SK-N-MC (cell line): ENCODE measurements around the gene GPATCH2.
"Not testable (repeated sequence)": the region's sequence is repeated elsewhere in the genome, so short reads cannot be mapped to it uniquely, and the experiment has no call there.

Experiments
- DNase-seq: peaks from one replicate; pipeline ENCODE4 v3.0.0-alpha.2; 2011; ENCODE audit warnings: low read depth, low spot score
- H3K27ac ChIP-seq: fragments of 200-600 bp; sonication (generic); 2 replicates; pipeline ENCODE4 v1.5.1; 2016; ENCODE audit warnings: mixed run types
- H3K36me3 ChIP-seq: fragments of 200-600 bp; sonication (generic); 2 replicates; pipeline ENCODE4 v1.6.1; 2017; ENCODE audit warnings: antibody characterized with exemption, low read length, mixed read lengths; ENCODE audit not compliant: insufficient read depth
- H3K4me3 ChIP-seq: fragments of 200-600 bp; sonication (generic); 2 replicates; pipeline ENCODE4 v1.5.1; 2016
- H3K9ac ChIP-seq: fragments of 200-600 bp; sonication (generic); 2 replicates; pipeline ENCODE4 v1.8.0; 2017; ENCODE audit warnings: mixed run types, mixed read lengths; ENCODE audit not compliant: insufficient read length
- H3K9me3 ChIP-seq: fragments of 200-600 bp; sonication (generic); 2 replicates; pipeline ENCODE4 v1.6.1; 2017; ENCODE audit warnings: low read depth, mild to moderate bottlenecking, antibody characterized with exemption, low read length, moderate library complexity, mixed read lengths
- EZH2 ChIP-seq: fragments of 200-600 bp; sonication (generic); IDR thresholded peaks from one replicate; pipeline ENCODE4 v1.6.1; 2017; ENCODE audit warnings: antibody characterized with exemption
- FOXP2 ChIP-seq: optimal IDR thresholded peaks from 2 replicates; pipeline ENCODE3; 2011; ENCODE audit warnings: mild to moderate bottlenecking, moderate library complexity; ENCODE audit not compliant: insufficient read depth; ENCODE audit errors: extremely low read length, control extremely low read depth
- POLR2AphosphoS5 ChIP-seq: IDR thresholded peaks from 2 replicates; pipeline ENCODE4 v1.6.1; 2012; ENCODE audit warnings: mild to moderate bottlenecking, low read depth, low read length, borderline replicate concordance

The GPATCH2 gene

GRCh38 chr1:217599154-217599553 is 31.7 kb downstream of the GPATCH2 start:
- no peaks in the 10 kb centered on the region for H3K36me3 ChIP-seq
- H3K9ac ChIP-seq, result no peak overlapping the region
- no peak overlapping the region for H3K27ac ChIP-seq
- DNase-seq, result no peak
- TF ChIP-seq FOXP2, result no peak
- TF ChIP-seq POLR2AphosphoS5, result no peak
- TF ChIP-seq EZH2, result no peak
- no peak overlapping the region for H3K4me3 ChIP-seq
- H3K9me3 ChIP-seq, result no peaks in the 10 kb centered on the region

DNA sequence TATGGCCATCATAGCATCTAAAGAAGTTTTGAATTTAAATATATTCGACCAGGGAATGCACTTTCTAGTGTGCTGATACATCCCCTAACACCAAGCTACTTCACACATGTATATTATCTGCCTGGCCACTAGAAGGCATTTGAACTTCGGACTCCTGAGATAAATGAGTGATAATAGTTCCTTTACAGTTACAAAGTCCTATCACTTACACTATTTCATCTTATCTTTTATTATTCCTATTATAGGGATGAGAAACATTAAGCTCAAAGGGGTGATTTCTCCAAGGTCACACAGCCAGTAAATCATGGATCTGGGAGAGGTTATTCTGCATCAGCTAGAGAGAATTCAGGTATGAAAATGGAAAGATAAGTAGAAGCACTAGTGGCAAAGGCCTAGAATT is 40.3 kb downstream of the GPATCH2 start:
- Histone ChIP-seq H3K4me3 (no peak overlapping the region), H3K9me3 (no peaks in the 10 kb centered on the region), H3K27ac (no peak overlapping the region), H3K36me3 (no peaks in the 10 kb centered on the region), H3K9ac (no peak overlapping the region)
- TF ChIP-seq POLR2AphosphoS5, result no peak
- no peak for TF ChIP-seq EZH2
- TF ChIP-seq FOXP2, result no peak
- DNase-seq, result no peak

- Histone ChIP-seq H3K9me3 (no peaks in the 10 kb centered on the region), H3K27ac (no peak overlapping the region), H3K36me3 (no peaks in the 10 kb centered on the region), H3K9ac (no peak overlapping the region), H3K4me3 (no peak overlapping the region)
- no peak for DNase-seq
- TF ChIP-seq EZH2 (no peak), FOXP2 (no peak), POLR2AphosphoS5 (no peak)
These were observed 44.3 kb downstream of the GPATCH2 start for GRCh38 chr1:217586586-217586985.

GRCh38 chr1:217585577-217585976 is 45.3 kb downstream of the GPATCH2 start:
- Histone ChIP-seq H3K27ac (no peak overlapping the region), H3K36me3 (no peaks in the 10 kb centered on the region), H3K9me3 (no peaks in the 10 kb centered on the region), H3K4me3 (no peak overlapping the region), H3K9ac (no peak overlapping the region)
- DNase-seq, result no peak
- TF ChIP-seq EZH2, result no peak
- TF ChIP-seq FOXP2, result no peak
- no peak for TF ChIP-seq POLR2AphosphoS5

DNA sequence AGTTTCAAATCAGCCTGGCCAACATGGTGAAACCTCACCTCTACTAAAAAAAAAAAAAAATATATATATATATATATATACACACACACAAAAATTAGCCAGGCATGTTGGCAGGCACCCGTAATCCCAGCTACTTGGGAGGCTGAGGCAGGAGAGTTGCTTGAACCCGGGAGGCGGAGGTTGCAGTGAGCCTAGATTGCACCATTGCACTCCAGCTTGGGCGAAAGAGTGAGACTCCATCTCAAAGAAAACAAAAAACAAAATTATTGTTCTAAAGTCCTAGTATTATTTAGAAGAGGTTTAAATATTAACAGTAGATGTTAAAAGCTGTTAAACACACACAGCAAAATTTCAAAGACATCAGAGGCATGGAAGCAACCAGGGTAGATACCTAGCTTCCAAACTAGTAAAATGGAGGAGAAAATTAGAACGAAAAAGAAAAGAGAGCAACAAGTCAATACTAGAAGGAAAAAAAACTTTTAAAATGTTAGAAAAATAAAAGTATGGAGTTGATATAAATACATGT is 46.5 kb downstream of the GPATCH2 start:
- not testable (repeated sequence) for DNase-seq, H3K36me3 ChIP-seq, H3K9ac ChIP-seq, H3K9me3 ChIP-seq, H3K4me3 ChIP-seq, H3K27ac ChIP-seq

DNA sequence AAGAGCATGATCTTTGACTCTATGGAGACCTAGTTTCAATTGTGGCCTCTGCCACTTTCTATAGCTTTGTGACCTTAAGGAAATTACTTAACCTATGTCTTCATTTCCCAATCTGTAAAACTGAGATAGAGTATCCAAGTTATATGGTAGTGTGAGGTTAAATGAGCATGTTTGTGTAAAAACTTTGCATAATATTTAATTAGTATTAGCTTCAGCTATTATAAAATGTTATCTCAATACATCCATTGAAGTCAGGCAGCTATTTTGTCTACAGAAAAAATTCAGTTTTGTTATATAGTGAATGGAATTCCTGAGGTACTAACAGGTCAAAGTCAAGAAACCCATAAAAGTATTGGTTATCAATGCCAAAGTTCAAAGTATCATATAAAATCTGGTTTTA is 53.6 kb downstream of the GPATCH2 start:
- no peak for DNase-seq

GRCh38 chr1:217574265-217574949 is 56.5 kb downstream of the GPATCH2 start:
- H3K9ac ChIP-seq, result no peak overlapping the region
- H3K9me3 ChIP-seq, result no peaks in the 10 kb centered on the region
- H3K36me3 ChIP-seq, result no peaks in the 10 kb centered on the region
- DNase-seq, result no peak
- no peak for TF ChIP-seq FOXP2
- no peak for TF ChIP-seq EZH2
- TF ChIP-seq POLR2AphosphoS5, result no peak
- no peak overlapping the region for H3K27ac ChIP-seq
- H3K4me3 ChIP-seq, result no peak overlapping the region

More for the DNA sequence above, 53.6 kb downstream of the GPATCH2 start:
- Histone ChIP-seq H3K4me3 (no peak overlapping the region), H3K9me3 (no peaks in the 10 kb centered on the region), H3K9ac (no peak overlapping the region), H3K27ac (no peak overlapping the region), H3K36me3 (no peaks in the 10 kb centered on the region)
- TF ChIP-seq POLR2AphosphoS5 (no peak), EZH2 (no peak), FOXP2 (no peak)

GRCh38 chr1:217569021-217569420 is 61.9 kb downstream of the GPATCH2 start:
- no peaks in the 10 kb centered on the region for H3K36me3 ChIP-seq
- H3K4me3 ChIP-seq, result no peak overlapping the region
- no peak overlapping the region for H3K9ac ChIP-seq
- TF ChIP-seq EZH2, result no peak
- TF ChIP-seq FOXP2, result no peak
- no peak for TF ChIP-seq POLR2AphosphoS5
- no peak overlapping the region for H3K27ac ChIP-seq
- DNase-seq, result no peak
- no peaks in the 10 kb centered on the region for H3K9me3 ChIP-seq

DNA sequence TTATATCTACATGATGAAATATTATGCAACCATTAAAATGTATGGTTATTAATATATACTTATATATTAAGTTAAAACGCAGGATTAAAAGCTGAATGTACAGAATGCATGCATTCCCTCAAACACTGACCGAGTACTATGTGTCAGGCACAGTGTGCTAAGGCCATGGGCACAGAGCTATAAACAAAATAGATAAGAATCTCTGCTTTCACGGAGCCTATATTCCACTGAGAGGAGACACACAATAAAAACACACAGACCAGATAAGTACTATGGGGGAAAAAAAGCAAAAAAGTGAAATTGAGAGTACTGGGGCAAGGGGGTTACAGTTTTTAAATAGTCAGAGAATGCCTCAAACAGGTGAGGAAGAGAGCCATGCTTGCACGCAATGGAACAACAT is 62.7 kb downstream of the GPATCH2 start:
- Histone ChIP-seq H3K27ac (no peak overlapping the region), H3K9ac (no peak overlapping the region), H3K9me3 (no peaks in the 10 kb centered on the region), H3K36me3 (no peaks in the 10 kb centered on the region), H3K4me3 (no peak overlapping the region)
- DNase-seq, result no peak
- TF ChIP-seq POLR2AphosphoS5 (no peak), EZH2 (no peak), FOXP2 (no peak)
